Right lobe of liver (tissue), 6 donors: ENCODE data around the gene TOMM40L. TPM values are rescaled to one million over a fixed set of nuclear protein-coding genes. Genes with fewer than 3 reads are reported as not detected.

Experiments
- ATAC-seq, 4 donors: fragments of 200-7000 bp; cut with Tn5 transposase; one replicate each; pipeline ENCODE4 v1.9.1; 2020; ENCODE audit warnings: mild to moderate bottlenecking in 4 of 4, moderate library complexity in 4 of 4
- DNase-seq, 3 donors: peaks; one replicate each; pipeline ENCODE4 v3.0.0-alpha.2; 2020
- H3K27ac ChIP-seq, 3 donors: fragments of 200-600 bp; one replicate each; pipeline ENCODE4 v1.8.0; 2022
- H3K27me3 ChIP-seq, 2 donors: fragments of 200-600 bp; one replicate each; pipeline ENCODE4 v1.8.0; 2022
- H3K36me3 ChIP-seq, 4 donors: fragments of 200-600 bp; sonication (generic) in 1 of 4; one replicate each; pipeline versions ENCODE4 v1.5.1 to v1.8.0; 2017 to 2022; ENCODE audit warnings: control low read depth in 1 of 4
- H3K4me1 ChIP-seq, 4 donors: fragments of 200-600 bp; sonication (generic) in 1 of 4; one replicate each; pipeline versions ENCODE4 v1.5.1 to v1.8.0; 2017 to 2022; ENCODE audit warnings: control low read depth in 1 of 4
- H3K4me3 ChIP-seq, 3 donors: fragments of 200-600 bp; one replicate each; pipeline ENCODE4 v1.8.0; 2022
- H3K9me3 ChIP-seq, 4 donors: fragments of 200-600 bp; sonication (generic) in 1 of 4; one replicate each; pipeline versions ENCODE4 v1.5.1 to v1.8.0; 2017 to 2022; ENCODE audit warnings: control low read depth in 1 of 4
- CTCF ChIP-seq, 4 donors: fragments of 200-600 bp in 3 of 4; fragments of 450-650 bp in 1 of 4; IDR thresholded peaks; one replicate each; pipeline versions ENCODE4 v1.5.1 to v1.8.0; 2016 to 2022; ENCODE audit warnings: antibody characterized with exemption in 4 of 4, mild to moderate bottlenecking in 2 of 4
- POLR2A ChIP-seq: fragments of 450-650 bp; IDR thresholded peaks from one replicate; pipeline ENCODE4 v1.6.1; 2017; ENCODE audit warnings: antibody characterized with exemption, mild to moderate bottlenecking
- WGBS: methylation state at CpG from one replicate; pipeline ENCODE4 v1.1.6; 2018; ENCODE audit warnings: low coverage, low lambda C conversion rate; ENCODE audit not compliant: insufficient coverage; ENCODE audit errors: missing lambda C conversion rate; 5-methylcytosine and 5-hydroxymethylcytosine counted together
- intact Hi-C, 2 donors: fragments of 100-400 bp; cut with DNase I; formaldehyde crosslinking; loops; one replicate each; pipeline versions ENCODE4 v1.11.2 to v1.14.1; 2022
- total RNA-seq, 6 experiments: library from RNA; depleted of rRNA in 2 of 6; stranded (reverse); fragments of >200 nt in 2 of 6; fragmentation: NEBNext Ultra II Directional in 3 of 6; extraction: Animal tissue kit (Norgen Biotek cat#: 25700) in 3 of 6; gene quantifications; one replicate each; pipeline versions ENCODE4 v1.1.0 to v1.2.4, GENCODE V29; 2016 to 2023
- donor health status: DM: no; HTN: yes; CAD: no.
- donor health status: DM: no; HTN: no; CAD: no.
- donor health status: DM: no; HTN: no; CAD: no.
- donor health status: DM: no; HTN: yes; CAD: no.
- donor health status: DM: no; HTN: yes; CAD: no.

Gene TOMM40L
- total RNA-seq, 6 experiments from 2014 or later, result 4.3 to 18.5 (median 8.1) TPM

- 42% methylated on average over 8 of the region's 13 CpGs for WGBS
- Histone ChIP-seq H3K27me3 (no peaks in the 10 kb centered on the region), H3K27ac (peak overlapping the region; percentile 92 to 96 (median 95)), H3K36me3 (peaks cover 0 to 21% (median 6%) of the 10 kb centered on the region in 4 donors), H3K4me3 (peak overlapping the region in 2 of 3 donors; percentile 79 to 80), H3K4me1 (peaks cover 0 to 24% (median 8%) of the 10 kb centered on the region in 4 donors), H3K9me3 (no peaks in the 10 kb centered on the region)
- intact Hi-C loops, result no loop called here
- ATAC-seq (peak; percentile 8 to 44 (median 24)), DNase-seq (peak in 2 of 3 donors; percentile 48 to 64)
- TF ChIP-seq POLR2A, result peak; percentile 33
- TF ChIP-seq CTCF (IDR thresholded peaks at IDR 0.05), result no peak
These were observed 24.6 kb upstream of the TOMM40L start for GRCh38 chr1:161200992-161201835.

- Histone ChIP-seq H3K27me3 (no peaks in the 10 kb centered on the region), H3K4me3 (peak within 1 kb of the TSS; percentile 79 to 94 (median 80)), H3K27ac (peak within 1 kb of the TSS; percentile 92 to 96 (median 95)), H3K9me3 (no peaks in the 10 kb centered on the region), H3K36me3 (peaks cover 0 to 30% (median 11%) of the 10 kb centered on the region in 4 donors), H3K4me1 (peaks cover 0 to 24% (median 8%) of the 10 kb centered on the region in 4 donors)
- WGBS, result 3% methylated on average over 23 of the region's 53 CpGs
- ATAC-seq, result peak; percentile 87 to 95 (median 92)
- intact Hi-C loops, result no loop called here
- TF ChIP-seq POLR2A (peak; percentile 89), CTCF (IDR thresholded peaks at IDR 0.05) (no peak)
- DNase-seq, result peak; percentile 97 to 99 (median 98)
These were observed 23.8 kb upstream of the TOMM40L start, which contains the start of gene NDUFS2 for GRCh38 chr1:161201836-161202712. NDUFS2 (plus strand) TSS chr1:161202367; CDS start chr1:161202386, 19 bp downstream.

- intact Hi-C loops, result no loop called here
- Histone ChIP-seq H3K27ac (peak overlapping the region; percentile 12 to 58 (median 32)), H3K36me3 (peaks cover 0 to 69% (median 25%) of the 10 kb centered on the region in 4 donors), H3K4me1 (peaks cover 0 to 22% (median 4%) of the 10 kb centered on the region in 4 donors), H3K27me3 (no peaks in the 10 kb centered on the region), H3K4me3 (no peak overlapping the region), H3K9me3 (no peaks in the 10 kb centered on the region)
- 82% methylated on average over 12 of the region's 12 CpGs for WGBS
- ATAC-seq (no peak), DNase-seq (no peak)
- TF ChIP-seq CTCF (IDR thresholded peaks at IDR 0.05) (no peak), POLR2A (no peak)
These were observed 19.3 kb upstream of the TOMM40L start for GRCh38 chr1:161206411-161207140.

GRCh38 chr1:161207173-161207572 is 18.7 kb upstream of the TOMM40L start:
- peak overlapping the region; percentile 12 to 58 (median 32) for H3K27ac ChIP-seq
- no peaks in the 10 kb centered on the region for H3K27me3 ChIP-seq
- intact Hi-C loops, result no loop called here
- no peaks in the 10 kb centered on the region for H3K9me3 ChIP-seq
- TF ChIP-seq POLR2A (peak; percentile 43), CTCF (IDR thresholded peaks at IDR 0.05) (no peak)
- 72% methylated on average over 3 of the region's 8 CpGs for WGBS
- H3K4me3 ChIP-seq, result no peak overlapping the region
- DNase-seq (no peak), ATAC-seq (peak; percentile 29 to 71 (median 41))
- peaks cover 0 to 21% (median 3%) of the 10 kb centered on the region in 4 donors for H3K4me1 ChIP-seq
- peaks cover 0 to 75% (median 29%) of the 10 kb centered on the region in 4 donors for H3K36me3 ChIP-seq
